ENCODE measurements around the gene GMEB2. TPM values are rescaled to one million over a fixed set of nuclear protein-coding genes. Genes with fewer than 3 reads are reported as not detected.
"Not testable (repeated sequence)": the region's sequence is repeated elsewhere in the genome, so short reads cannot be mapped to it uniquely, and the experiment has no call there.

GMEB2 gene, protein sequence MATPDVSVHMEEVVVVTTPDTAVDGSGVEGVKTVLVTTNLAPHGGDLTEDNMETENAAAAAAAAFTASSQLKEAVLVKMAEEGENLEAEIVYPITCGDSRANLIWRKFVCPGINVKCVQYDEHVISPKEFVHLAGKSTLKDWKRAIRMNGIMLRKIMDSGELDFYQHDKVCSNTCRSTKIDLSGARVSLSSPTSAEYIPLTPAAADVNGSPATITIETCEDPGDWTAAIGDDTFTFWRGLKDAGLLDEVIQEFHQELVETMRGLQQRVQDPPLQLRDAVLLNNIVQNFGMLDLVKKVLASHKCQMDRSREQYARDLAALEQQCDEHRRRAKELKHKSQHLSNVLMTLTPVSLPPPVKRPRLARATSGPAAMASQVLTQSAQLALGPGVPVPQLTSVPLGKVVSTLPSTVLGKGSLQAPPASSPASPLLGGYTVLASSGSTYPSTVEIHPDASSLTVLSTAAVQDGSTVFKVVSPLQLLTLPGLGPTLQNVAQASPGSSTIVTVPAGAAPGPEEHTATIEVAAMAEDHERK
- 10 to 100 TPM in 1 of 4 donors, 1 to 10 TPM in 3; 8.4 to 10.4 (median 9.6) TPM for polyA plus RNA-seq
- long read RNA-seq, donor 1, full-length matches to known transcripts = 6 of 13 reads
- long read RNA-seq, donor 1, partial matches to known transcripts = 0 of 13 reads
- long read RNA-seq, donor 1, other reads (novel, unspliced or antisense) = 7 of 13 reads
- long read RNA-seq, donor 2 = 0 reads
- long read RNA-seq, donor 3 = 0 reads
- long read RNA-seq, donor 4 = 0 reads
- long read RNA-seq, donor 5 = 0 reads
- long read RNA-seq, donor 6 = 0 reads
- long read RNA-seq, donor 7 = 0 reads
- long read RNA-seq, donor 8 = 0 reads
- long read RNA-seq, donor 9 = 0 reads
- long read RNA-seq, donor 10, full-length matches to known transcripts = 1 of 1 reads
- long read RNA-seq, donor 10, partial matches to known transcripts = 0 of 1 reads
- long read RNA-seq, donor 10, other reads (novel, unspliced or antisense) = 0 of 1 reads

DNA sequence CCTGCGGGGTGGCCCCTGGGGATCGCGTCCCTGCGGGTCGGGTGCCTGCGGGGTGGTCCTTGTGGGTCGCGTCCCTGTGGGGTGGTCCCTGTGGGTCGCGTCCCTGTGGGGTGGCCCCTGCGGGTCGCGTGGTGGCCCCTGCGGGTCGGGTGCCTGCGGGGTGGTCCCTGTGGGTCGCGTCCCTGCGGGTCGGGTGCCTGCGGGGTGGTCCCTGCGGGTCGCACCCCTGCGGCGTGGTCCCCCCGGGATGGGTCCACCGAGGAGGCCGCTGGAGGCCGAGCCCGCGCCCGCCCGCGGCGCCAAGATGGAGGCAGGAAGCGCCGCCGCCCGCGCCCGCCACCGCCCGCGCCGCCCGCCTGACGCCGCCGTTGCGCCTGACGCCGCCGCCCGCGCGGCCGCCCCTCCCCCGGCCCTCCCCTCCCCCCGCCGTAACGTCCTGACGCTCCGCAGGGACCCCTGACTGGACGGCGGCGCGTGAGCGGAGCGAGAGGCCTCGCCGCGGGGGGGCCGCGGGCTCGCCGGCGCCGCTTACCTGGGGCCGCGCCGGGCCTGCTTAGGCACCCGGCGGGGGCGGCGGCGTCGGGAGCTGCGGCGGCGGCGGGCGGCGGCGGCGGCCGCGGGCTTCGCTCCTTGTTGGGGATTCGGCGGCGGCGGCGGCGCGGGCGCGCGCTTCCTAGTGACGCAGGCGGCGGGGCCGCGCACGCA is at the start of gene GMEB2:
TSS of gene GMEB2 (minus strand) at position 678 of the 705 bp plus-strand sequence. CDS start 7,704 bp downstream, outside the sequence.
- no peaks in the 10 kb centered on the region for H3K36me3 ChIP-seq (ENCODE audit: control insufficient read depth in 3 of 3, insufficient read depth in 2 of 3, low read depth in 1 of 3, low read length in 3 of 3)
- H3K27ac ChIP-seq (ENCODE audit: low read depth in 1 of 3, low read length in 2 of 3) = peak within 1 kb of the TSS; percentile 86 to 98 (median 90)
- DNase-seq (peak; percentile 70 to 84), FAIRE-seq (no peak)
- 0 to 1% (median 1%) methylated on average over 25 to 114 of the region's 114 CpGs for WGBS, 3 donors
- no peaks in the 10 kb centered on the region for H3K9me3 ChIP-seq (ENCODE audit: control insufficient read depth in 2 of 2, insufficient read depth in 1 of 2, low read depth in 1 of 2, low read length in 1 of 2)
- peak within 1 kb of the TSS; percentile 84 to 93 (median 92) for H3K4me3 ChIP-seq (ENCODE audit: low read depth in 1 of 3, low read length in 3 of 3)
- H3K27me3 ChIP-seq (ENCODE audit: control insufficient read depth in 3 of 3, insufficient read depth in 3 of 3, low read length in 3 of 3) = no peaks in the 10 kb centered on the region
- H3K4me1 ChIP-seq (ENCODE audit: control insufficient read depth in 3 of 3, insufficient read depth in 2 of 3, low read depth in 1 of 3, low read length in 2 of 3) = peaks cover 0 to 14% (median 0%) of the 10 kb centered on the region in 3 donors

DNA sequence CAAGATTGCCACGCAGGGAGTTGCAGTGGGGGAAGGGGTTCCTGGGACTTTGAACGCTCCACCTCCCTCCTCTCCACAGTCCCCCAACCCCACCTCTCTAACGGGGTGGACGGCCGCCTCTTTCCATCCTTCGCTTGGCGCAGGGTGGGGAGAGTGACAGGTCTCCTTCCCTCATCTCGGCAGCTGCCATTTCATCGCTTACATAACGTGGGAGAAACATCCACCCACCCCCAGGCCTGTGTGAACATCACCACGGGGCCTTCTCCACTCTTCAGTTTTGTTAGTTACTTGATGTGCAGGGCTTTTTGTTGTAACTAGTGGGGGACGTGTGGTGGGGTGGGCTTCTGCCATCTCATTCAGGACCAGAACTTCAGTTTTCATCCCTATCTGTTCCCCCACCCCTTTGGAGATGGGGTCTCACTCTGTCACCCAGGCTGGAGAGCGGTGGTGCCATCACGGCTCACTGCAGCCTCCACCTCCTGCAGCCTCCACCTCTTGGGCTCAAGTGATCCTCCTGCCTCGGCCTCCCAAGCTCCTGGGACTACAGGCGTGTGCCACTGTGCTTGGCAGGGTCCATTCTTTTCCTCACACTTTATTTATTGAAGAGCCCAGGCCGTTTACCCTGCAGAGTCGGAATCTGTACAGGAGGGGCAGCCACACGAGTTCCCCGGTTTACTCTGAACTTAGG is 48.9 kb upstream of the GMEB2 start:
- DNase-seq (no peak), FAIRE-seq (no peak)
- H3K27ac ChIP-seq (ENCODE audit: low read depth in 1 of 3, low read length in 2 of 3) = no peak overlapping the region
- no peak overlapping the region for H3K4me3 ChIP-seq (ENCODE audit: low read depth in 1 of 3, low read length in 3 of 3)
- H3K4me1 ChIP-seq (ENCODE audit: control insufficient read depth in 3 of 3, insufficient read depth in 2 of 3, low read depth in 1 of 3, low read length in 2 of 3) = no peaks in the 10 kb centered on the region
- H3K36me3 ChIP-seq (ENCODE audit: control insufficient read depth in 3 of 3, insufficient read depth in 2 of 3, low read depth in 1 of 3, low read length in 3 of 3) = peaks cover 3 to 66% (median 5%) of the 10 kb centered on the region in 3 donors
- no peaks in the 10 kb centered on the region for H3K9me3 ChIP-seq (ENCODE audit: control insufficient read depth in 2 of 2, insufficient read depth in 1 of 2, low read depth in 1 of 2, low read length in 1 of 2)
- 93 to 95% (median 93%) methylated on average over 18 to 20 of the region's 20 CpGs for WGBS, 3 donors
- H3K27me3 ChIP-seq (ENCODE audit: control insufficient read depth in 3 of 3, insufficient read depth in 3 of 3, low read length in 3 of 3) = no peaks in the 10 kb centered on the region

DNA sequence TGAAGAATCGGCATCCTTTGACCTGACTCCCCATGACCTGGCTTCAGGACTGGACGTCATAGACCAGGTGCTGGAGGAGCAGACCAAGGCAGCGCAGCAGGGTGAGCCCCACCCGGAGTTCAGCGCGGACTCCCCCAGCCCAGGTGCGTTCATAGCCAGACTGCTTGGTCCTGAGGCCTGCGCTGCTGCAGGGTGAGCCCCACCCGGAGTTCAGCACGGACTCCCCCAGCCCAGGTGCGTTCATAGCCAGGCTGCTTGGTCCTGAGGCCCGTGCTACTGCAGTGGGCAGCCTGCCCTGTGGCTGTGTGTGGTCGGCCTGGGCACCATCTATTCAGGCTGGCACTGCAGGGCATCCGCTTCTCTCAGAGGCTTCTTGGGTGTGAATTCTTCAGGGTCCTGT is 47.0 kb upstream of the GMEB2 start:
- Histone ChIP-seq H3K27ac (ENCODE audit: low read depth in 1 of 3, low read length in 2 of 3) (no peak overlapping the region), H3K4me1 (ENCODE audit: control insufficient read depth in 3 of 3, insufficient read depth in 2 of 3, low read depth in 1 of 3, low read length in 2 of 3) (no peaks in the 10 kb centered on the region), H3K27me3 (ENCODE audit: control insufficient read depth in 3 of 3, insufficient read depth in 3 of 3, low read length in 3 of 3) (no peaks in the 10 kb centered on the region), H3K36me3 (ENCODE audit: control insufficient read depth in 3 of 3, insufficient read depth in 2 of 3, low read depth in 1 of 3, low read length in 3 of 3) (peaks cover 0 to 52% (median 2%) of the 10 kb centered on the region in 3 donors), H3K9me3 (ENCODE audit: control insufficient read depth in 2 of 2, insufficient read depth in 1 of 2, low read depth in 1 of 2, low read length in 1 of 2) (no peaks in the 10 kb centered on the region), H3K4me3 (ENCODE audit: low read depth in 1 of 3, low read length in 3 of 3) (no peak overlapping the region)
- DNase-seq = no peak
- FAIRE-seq = no peak
- 90 to 97% (median 94%) methylated on average over 14 of the region's 14 CpGs for WGBS, 3 donors

DNA sequence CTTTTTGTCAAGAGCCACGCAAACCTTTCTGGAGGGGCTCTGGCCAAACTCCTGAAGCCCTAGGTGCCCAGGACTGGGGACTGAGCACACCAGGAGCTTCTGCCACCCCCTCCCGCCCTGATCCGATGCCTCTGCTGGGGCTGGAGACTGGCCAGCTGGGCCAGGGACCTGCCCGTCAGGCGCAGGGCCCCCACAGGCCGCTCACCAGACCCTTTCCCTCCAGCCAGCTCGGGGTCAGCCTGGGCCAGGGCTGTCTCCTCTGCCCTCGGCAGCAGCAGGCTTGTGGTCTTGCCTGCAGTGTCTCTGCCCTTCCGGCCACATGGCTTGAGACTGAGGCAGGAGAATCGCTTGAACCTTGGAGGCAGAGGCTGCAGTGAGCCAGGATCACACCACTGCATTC is 45.8 kb upstream of the GMEB2 start:
- 93 to 100% (median 99%) methylated on average over 9 to 10 of the region's 10 CpGs for WGBS, 3 donors
- no peaks in the 10 kb centered on the region for H3K9me3 ChIP-seq (ENCODE audit: control insufficient read depth in 2 of 2, insufficient read depth in 1 of 2, low read depth in 1 of 2, low read length in 1 of 2)
- H3K27me3 ChIP-seq (ENCODE audit: control insufficient read depth in 3 of 3, insufficient read depth in 3 of 3, low read length in 3 of 3) = no peaks in the 10 kb centered on the region
- H3K36me3 ChIP-seq (ENCODE audit: control insufficient read depth in 3 of 3, insufficient read depth in 2 of 3, low read depth in 1 of 3, low read length in 3 of 3) = peaks cover 0 to 53% (median 8%) of the 10 kb centered on the region in 3 donors
- FAIRE-seq (no peak), DNase-seq (no peak)
- no peaks in the 10 kb centered on the region for H3K4me1 ChIP-seq (ENCODE audit: control insufficient read depth in 3 of 3, insufficient read depth in 2 of 3, low read depth in 1 of 3, low read length in 2 of 3)
- no peak overlapping the region for H3K4me3 ChIP-seq (ENCODE audit: low read depth in 1 of 3, low read length in 3 of 3)
- no peak overlapping the region for H3K27ac ChIP-seq (ENCODE audit: low read depth in 1 of 3, low read length in 2 of 3)

DNA sequence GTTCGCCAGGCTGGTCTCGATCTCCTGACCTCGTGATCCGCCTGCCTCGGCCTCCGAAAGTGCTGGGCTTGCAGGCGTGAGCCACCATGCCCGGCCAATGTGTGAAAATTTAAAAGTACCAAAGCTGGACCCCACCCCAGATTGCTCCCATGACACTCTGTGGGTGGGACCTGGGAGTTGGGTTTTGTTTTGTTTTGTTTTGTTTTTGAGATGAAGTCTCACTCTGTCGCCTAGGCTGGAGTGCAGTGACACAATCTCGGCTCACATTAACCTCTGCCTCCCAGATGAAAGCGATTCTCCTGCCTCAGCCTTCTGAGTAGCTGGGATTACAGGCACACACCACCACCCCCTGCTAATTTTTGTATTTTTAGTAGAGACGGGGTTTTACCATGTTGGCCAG is 44.8 kb upstream of the GMEB2 start:
- not testable (repeated sequence) for H3K4me3 ChIP-seq (ENCODE audit: low read depth in 1 of 3, low read length in 3 of 3); H3K9me3 ChIP-seq (ENCODE audit: control insufficient read depth in 2 of 2, insufficient read depth in 1 of 2, low read depth in 1 of 2, low read length in 1 of 2); FAIRE-seq; H3K27me3 ChIP-seq (ENCODE audit: control insufficient read depth in 3 of 3, insufficient read depth in 3 of 3, low read length in 3 of 3); DNase-seq; H3K27ac ChIP-seq (ENCODE audit: low read depth in 1 of 3, low read length in 2 of 3); H3K4me1 ChIP-seq (ENCODE audit: control insufficient read depth in 3 of 3, insufficient read depth in 2 of 3, low read depth in 1 of 3, low read length in 2 of 3)
- H3K36me3 ChIP-seq (ENCODE audit: control insufficient read depth in 3 of 3, insufficient read depth in 2 of 3, low read depth in 1 of 3, low read length in 3 of 3) = peaks cover 0 to 55% (median 13%) of the 10 kb centered on the region in 3 donors
- WGBS, 3 donors = 93 to 97% (median 96%) methylated on average over 12 of the region's 12 CpGs

DNA sequence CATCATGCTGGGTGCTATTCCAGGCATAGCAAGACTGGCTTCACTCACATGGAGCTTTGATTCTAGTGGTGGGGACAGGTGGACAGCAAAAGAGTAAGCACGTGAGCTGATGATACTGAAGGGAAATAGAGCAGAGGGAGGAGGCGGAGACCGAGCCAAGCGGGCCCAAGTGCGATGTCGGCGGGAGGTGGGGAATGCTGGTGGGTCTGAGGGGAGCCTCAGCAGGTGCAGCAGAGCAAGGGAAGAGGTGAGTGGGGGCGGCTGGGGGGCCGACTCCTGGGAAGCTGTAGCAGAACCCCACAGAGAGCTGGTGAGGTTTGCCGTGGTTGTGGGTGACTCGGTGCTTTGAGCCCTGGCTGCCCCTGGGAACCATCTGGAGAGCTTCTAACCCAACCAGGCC is 41.5 kb upstream of the GMEB2 start:
- DNase-seq (no peak), FAIRE-seq (no peak)
- Histone ChIP-seq H3K4me1 (ENCODE audit: control insufficient read depth in 3 of 3, insufficient read depth in 2 of 3, low read depth in 1 of 3, low read length in 2 of 3) (no peaks in the 10 kb centered on the region), H3K9me3 (ENCODE audit: control insufficient read depth in 2 of 2, insufficient read depth in 1 of 2, low read depth in 1 of 2, low read length in 1 of 2) (no peaks in the 10 kb centered on the region), H3K36me3 (ENCODE audit: control insufficient read depth in 3 of 3, insufficient read depth in 2 of 3, low read depth in 1 of 3, low read length in 3 of 3) (peaks cover 0 to 62% (median 14%) of the 10 kb centered on the region in 3 donors), H3K27me3 (ENCODE audit: control insufficient read depth in 3 of 3, insufficient read depth in 3 of 3, low read length in 3 of 3) (no peaks in the 10 kb centered on the region), H3K4me3 (ENCODE audit: low read depth in 1 of 3, low read length in 3 of 3) (no peak overlapping the region), H3K27ac (ENCODE audit: low read depth in 1 of 3, low read length in 2 of 3) (no peak overlapping the region)
- 92 to 95% (median 93%) methylated on average over 11 of the region's 11 CpGs for WGBS, 3 donors

DNA sequence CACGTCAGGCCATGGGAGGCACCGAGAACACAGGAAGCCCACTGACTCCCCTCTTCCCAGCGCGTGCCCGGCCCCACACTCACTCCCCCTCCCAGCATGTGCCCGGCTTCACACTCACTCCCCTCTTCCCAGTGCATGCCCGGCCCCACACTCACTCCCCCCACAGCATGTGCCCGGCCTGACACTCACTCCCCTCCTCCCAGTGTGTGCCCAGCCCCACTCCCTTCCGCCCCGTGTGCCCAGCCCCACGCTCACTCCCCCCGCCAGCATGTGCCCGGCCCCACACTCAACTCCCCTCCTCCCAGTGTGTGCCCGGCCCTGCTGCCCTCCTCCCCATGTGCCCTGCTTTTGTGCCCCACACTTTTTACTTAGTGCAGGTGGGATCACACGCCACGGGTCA is 41.0 kb upstream of the GMEB2 start:
- Histone ChIP-seq H3K4me3 (ENCODE audit: low read depth in 1 of 3, low read length in 3 of 3) (no peak overlapping the region), H3K36me3 (ENCODE audit: control insufficient read depth in 3 of 3, insufficient read depth in 2 of 3, low read depth in 1 of 3, low read length in 3 of 3) (peaks cover 3 to 66% (median 15%) of the 10 kb centered on the region in 3 donors), H3K27me3 (ENCODE audit: control insufficient read depth in 3 of 3, insufficient read depth in 3 of 3, low read length in 3 of 3) (no peaks in the 10 kb centered on the region), H3K4me1 (ENCODE audit: control insufficient read depth in 3 of 3, insufficient read depth in 2 of 3, low read depth in 1 of 3, low read length in 2 of 3) (no peaks in the 10 kb centered on the region), H3K9me3 (ENCODE audit: control insufficient read depth in 2 of 2, insufficient read depth in 1 of 2, low read depth in 1 of 2, low read length in 1 of 2) (no peaks in the 10 kb centered on the region), H3K27ac (ENCODE audit: low read depth in 1 of 3, low read length in 2 of 3) (no peak overlapping the region)
- DNase-seq = no peak
- WGBS, 3 donors = 93 to 97% (median 97%) methylated on average over 14 to 16 of the region's 16 CpGs
- no peak for FAIRE-seq

Measured in small intestine (tissue), 16 donors.